Measurements from ENCODE around the gene PKIB. TPM values are rescaled to one million over a fixed set of nuclear protein-coding genes. Genes with fewer than 3 reads are reported as not detected.

PKIB gene
- total RNA-seq, 2 donors from 2014 or later: 1.0 to 1.1 TPM

DNA sequence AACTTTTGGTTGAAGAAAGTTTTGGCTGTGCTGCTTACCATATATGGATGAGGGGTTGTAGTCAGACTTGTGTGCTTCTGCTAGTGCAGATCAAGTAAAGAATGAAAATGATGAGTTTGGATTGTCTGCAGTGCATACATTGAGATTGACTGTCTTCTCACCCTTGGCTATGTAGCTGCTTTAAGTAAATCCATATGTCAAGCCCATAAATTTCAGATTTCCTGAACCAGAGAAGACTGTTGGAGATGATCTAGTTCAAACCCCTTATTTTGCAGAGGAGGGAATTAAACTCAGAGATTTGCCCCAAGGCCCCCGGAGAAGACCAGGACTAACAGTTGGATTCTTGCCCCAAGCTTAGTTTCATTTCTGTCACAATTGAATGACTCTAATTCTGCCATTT is 67.2 kb downstream of the PKIB start:
- no peaks in the 10 kb centered on the region for H3K9me3 Mint-ChIP-seq
- no peaks in the 10 kb centered on the region for H3K36me3 Mint-ChIP-seq
- DNase-seq (ENCODE audit: low spot score in 2 of 2) (no peak), ATAC-seq (no peak)
- H3K27ac Mint-ChIP-seq: no peak overlapping the region

- no peak for ATAC-seq
- no peak overlapping the region for H3K27ac Mint-ChIP-seq
These were observed 68.6 kb downstream of the PKIB start for GRCh38 chr6:122678841-122679240.

DNA sequence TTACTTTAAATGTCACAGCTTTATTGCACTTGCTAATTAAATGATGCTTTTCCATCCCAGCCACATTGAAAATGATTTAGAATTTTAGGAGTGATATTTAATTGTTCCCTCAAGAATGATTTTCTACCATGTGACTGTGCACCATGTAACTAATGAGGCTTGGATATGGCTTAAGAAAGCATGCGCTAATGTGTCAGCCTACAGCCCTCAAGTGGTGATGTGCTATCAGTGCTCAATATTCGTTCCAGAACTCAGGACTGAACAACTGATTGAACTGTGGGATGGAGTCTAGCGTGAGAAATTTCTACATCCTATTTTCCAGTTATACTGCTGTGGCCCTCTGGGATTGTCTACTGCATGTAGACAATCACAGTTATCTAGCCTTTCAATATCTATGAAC is 71.5 kb downstream of the PKIB start:
- DNase-seq (ENCODE audit: low spot score in 2 of 2) (no peak), ATAC-seq (no peak)
- H3K36me3 Mint-ChIP-seq: no peaks in the 10 kb centered on the region
- H3K27ac Mint-ChIP-seq: no peak overlapping the region
- no peaks in the 10 kb centered on the region for H3K9me3 Mint-ChIP-seq

More at GRCh38 chr6:122678841-122679240, 68.6 kb downstream of the PKIB start:
- no peak for DNase-seq (ENCODE audit: low spot score in 2 of 2)
- Mint-ChIP-seq H3K9me3 (no peaks in the 10 kb centered on the region), H3K36me3 (no peaks in the 10 kb centered on the region)

GRCh38 chr6:122683989-122684651 is 73.9 kb downstream of the PKIB start:
- no peak overlapping the region for H3K27ac Mint-ChIP-seq
- no peak for ATAC-seq

GRCh38 chr6:122692175-122692598 is 82.0 kb downstream of the PKIB start:
- Mint-ChIP-seq H3K9me3 (peaks cover 5 to 8% of the 10 kb centered on the region in 2 donors), H3K27ac (no peak overlapping the region), H3K36me3 (no peaks in the 10 kb centered on the region)
- DNase-seq (ENCODE audit: low spot score in 2 of 2) (no peak), ATAC-seq (no peak)

More at GRCh38 chr6:122683989-122684651, 73.9 kb downstream of the PKIB start:
- Mint-ChIP-seq H3K9me3 (peaks cover 0 to 2% of the 10 kb centered on the region in 2 donors), H3K36me3 (no peaks in the 10 kb centered on the region)
- DNase-seq (ENCODE audit: low spot score in 2 of 2): no peak

DNA sequence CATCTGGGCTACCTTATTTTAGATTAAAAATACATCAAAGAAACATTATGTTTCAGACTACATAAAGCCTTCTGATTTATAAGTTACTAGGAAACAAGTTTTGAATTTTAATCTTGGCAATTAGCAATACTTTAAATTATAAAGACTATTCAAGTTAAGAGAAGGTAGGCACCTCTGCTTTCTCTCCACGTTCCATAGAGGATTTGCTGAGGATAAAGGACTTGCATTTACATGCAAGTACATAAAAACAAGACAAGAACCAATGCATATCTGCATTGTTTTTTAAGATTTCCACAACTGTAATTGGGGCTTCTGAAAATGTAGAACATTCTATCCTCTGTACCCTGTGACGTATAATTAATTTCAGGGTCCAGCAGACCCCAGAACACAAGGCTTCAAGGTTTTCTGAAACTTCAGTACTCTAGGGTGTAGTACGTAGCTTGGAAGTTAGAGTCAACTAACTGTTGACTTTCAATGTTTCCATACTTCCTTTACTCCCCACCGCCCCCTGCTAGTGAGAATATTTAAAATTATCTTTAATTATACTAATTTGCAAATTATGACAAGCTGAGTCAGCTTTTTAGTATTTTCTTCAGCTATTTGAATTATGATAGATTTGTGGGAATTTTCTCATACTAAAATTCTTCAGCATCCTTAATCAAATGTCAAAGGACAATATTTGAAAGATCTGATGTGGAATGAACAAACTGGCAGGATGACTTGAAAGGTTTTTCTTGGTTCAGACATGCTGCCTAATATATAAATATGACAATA is 82.8 kb downstream of the PKIB start:
- DNase-seq (ENCODE audit: low spot score in 2 of 2) (no peak), ATAC-seq (no peak)
- H3K27ac Mint-ChIP-seq: no peak overlapping the region
- H3K36me3 Mint-ChIP-seq: no peaks in the 10 kb centered on the region
- peaks cover 5 to 10% of the 10 kb centered on the region in 2 donors for H3K9me3 Mint-ChIP-seq

GRCh38 chr6:122694075-122694474 is 83.9 kb downstream of the PKIB start:
- no peak for ATAC-seq
- H3K9me3 Mint-ChIP-seq: peaks cover 3 to 10% of the 10 kb centered on the region in 2 donors
- DNase-seq (ENCODE audit: low spot score in 2 of 2): no peak
- H3K36me3 Mint-ChIP-seq: no peaks in the 10 kb centered on the region
- no peak overlapping the region for H3K27ac Mint-ChIP-seq

DNA sequence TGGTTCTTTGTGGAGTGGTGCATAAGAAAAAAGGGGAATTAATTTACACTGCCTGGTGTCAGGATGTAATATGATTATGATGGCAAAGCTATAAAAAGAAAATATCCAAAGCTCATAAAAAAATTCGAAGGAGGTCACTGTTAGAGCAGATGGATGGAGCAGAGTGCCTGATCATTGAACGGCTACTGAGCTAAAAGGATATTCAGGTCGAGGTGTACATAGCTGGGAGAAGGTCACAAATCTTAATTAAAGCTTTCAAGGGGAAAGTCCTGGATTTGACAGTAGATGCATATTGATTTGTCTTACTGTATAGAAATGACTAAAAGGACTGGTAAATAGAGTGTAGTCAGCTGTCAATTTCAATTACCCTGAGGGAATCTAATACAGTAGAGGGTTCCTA is 84.4 kb downstream of the PKIB start:
- no peak for ATAC-seq
- no peak for DNase-seq (ENCODE audit: low spot score in 2 of 2)
- no peaks in the 10 kb centered on the region for H3K36me3 Mint-ChIP-seq
- H3K9me3 Mint-ChIP-seq: peaks cover 0 to 10% of the 10 kb centered on the region in 2 donors
- H3K27ac Mint-ChIP-seq: no peak overlapping the region

- H3K36me3 Mint-ChIP-seq: no peaks in the 10 kb centered on the region
- peaks cover 0 to 10% of the 10 kb centered on the region in 2 donors for H3K9me3 Mint-ChIP-seq
- no peak for DNase-seq (ENCODE audit: low spot score in 2 of 2)
- no peak overlapping the region for H3K27ac Mint-ChIP-seq
- no peak for ATAC-seq
These were observed 85.0 kb downstream of the PKIB start for GRCh38 chr6:122695188-122695587.

DNA sequence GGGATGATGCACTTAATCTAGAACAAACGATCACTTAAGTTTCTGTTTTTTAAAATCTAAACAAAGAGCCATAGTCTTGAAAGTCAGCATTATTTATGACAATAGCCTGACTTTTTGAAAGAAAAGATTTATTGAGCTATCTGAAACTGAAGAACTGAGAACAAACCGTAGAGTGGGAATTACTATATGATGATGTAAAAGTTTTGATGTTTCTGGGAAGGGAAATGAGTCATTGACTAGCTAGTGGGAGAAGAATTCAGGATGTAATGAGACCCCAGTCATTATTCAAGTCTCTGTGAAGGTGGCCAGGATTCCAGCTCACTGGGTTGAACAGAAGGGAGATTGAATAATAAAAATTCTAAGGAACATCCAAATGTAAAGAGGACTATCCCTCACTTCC is 85.9 kb downstream of the PKIB start:
- H3K27ac Mint-ChIP-seq: no peak overlapping the region
- H3K9me3 Mint-ChIP-seq: peaks cover 0 to 10% of the 10 kb centered on the region in 2 donors
- H3K36me3 Mint-ChIP-seq: no peaks in the 10 kb centered on the region
- DNase-seq (ENCODE audit: low spot score in 2 of 2) (no peak), ATAC-seq (no peak)

DNA sequence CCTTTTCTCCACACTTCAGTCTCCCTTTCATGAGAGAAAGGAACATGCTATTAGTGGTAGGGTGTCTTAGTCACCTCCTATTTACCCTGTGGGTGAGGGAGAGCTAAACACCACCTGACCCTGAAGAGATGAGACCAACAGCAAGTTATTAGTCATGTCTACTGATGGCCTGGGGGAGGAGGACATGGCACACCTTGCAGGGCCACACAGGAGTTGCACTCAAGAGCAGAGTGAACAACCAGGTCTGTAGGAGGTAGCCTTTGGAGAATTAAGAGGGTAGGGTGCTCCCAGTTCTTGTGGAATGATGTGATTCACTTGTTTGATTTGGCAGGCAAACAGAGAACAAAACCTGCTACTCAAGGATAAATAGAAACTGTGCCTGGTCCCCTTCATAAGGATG is 86.6 kb downstream of the PKIB start:
- no peak for DNase-seq (ENCODE audit: low spot score in 2 of 2)
- peak overlapping the region in 1 of 2 donors; percentile 55 for H3K27ac Mint-ChIP-seq
- no peak for ATAC-seq
- H3K9me3 Mint-ChIP-seq: peaks cover 0 to 5% of the 10 kb centered on the region in 2 donors
- H3K36me3 Mint-ChIP-seq: no peaks in the 10 kb centered on the region

DNA sequence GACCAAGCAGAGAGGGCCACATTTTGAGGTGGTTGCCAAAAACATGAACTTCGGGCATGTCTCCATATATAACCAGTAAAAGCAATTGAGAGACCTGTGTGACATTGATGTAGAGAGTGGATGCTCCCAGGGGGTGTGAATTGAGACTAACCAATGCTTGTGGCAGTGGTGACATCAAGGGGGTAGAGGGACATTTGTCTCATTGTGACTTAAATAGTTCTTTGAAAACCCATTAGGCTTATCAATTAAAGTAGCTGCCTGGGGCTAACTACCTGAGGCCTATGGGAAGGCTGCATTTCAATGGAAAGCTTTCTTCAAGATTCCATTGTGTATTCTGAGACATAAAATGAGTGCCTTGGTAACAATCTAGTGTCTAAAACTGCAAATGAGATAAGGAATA is 87.3 kb downstream of the PKIB start:
- Mint-ChIP-seq H3K9me3 (peaks cover 0 to 5% of the 10 kb centered on the region in 2 donors), H3K36me3 (no peaks in the 10 kb centered on the region), H3K27ac (no peak overlapping the region)
- ATAC-seq: no peak
- no peak for DNase-seq (ENCODE audit: low spot score in 2 of 2)

GRCh38 chr6:122701666-122702065 is 91.5 kb downstream of the PKIB start:
- DNase-seq (ENCODE audit: low spot score in 2 of 2): no peak
- Mint-ChIP-seq H3K36me3 (no peaks in the 10 kb centered on the region), H3K9me3 (peaks cover 0 to 5% of the 10 kb centered on the region in 2 donors), H3K27ac (no peak overlapping the region)
- ATAC-seq: no peak

DNA sequence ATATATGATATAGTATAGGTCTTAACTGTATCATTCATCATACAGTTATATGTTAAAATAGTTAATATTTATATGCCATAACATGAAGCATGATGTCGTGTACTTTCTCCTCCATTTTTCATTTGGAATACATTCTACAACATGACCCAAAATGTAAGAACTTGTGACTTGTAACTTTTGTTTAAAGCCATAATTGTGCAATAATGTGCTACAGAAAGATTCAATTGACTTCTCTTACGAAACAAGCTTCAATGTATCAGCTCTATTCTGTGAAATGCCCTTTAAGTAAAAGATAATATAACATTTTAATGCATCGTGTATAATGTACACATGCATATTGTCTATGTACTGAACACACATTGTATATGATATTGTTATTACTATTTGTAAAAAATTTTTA is 92.6 kb downstream of the PKIB start:
- ATAC-seq (no peak), DNase-seq (ENCODE audit: low spot score in 2 of 2) (no peak)
- no peaks in the 10 kb centered on the region for H3K36me3 Mint-ChIP-seq
- no peaks in the 10 kb centered on the region for H3K9me3 Mint-ChIP-seq
- H3K27ac Mint-ChIP-seq: no peak overlapping the region

- Mint-ChIP-seq H3K9me3 (no peaks in the 10 kb centered on the region), H3K27ac (no peak overlapping the region), H3K36me3 (no peaks in the 10 kb centered on the region)
- no peak for ATAC-seq
- DNase-seq (ENCODE audit: low spot score in 2 of 2): no peak
These were observed 93.9 kb downstream of the PKIB start for GRCh38 chr6:122704066-122704465.

GRCh38 chr6:122709922-122710512 is 99.8 kb downstream of the PKIB start:
- no peak overlapping the region for H3K27ac Mint-ChIP-seq
- H3K36me3 Mint-ChIP-seq: no peaks in the 10 kb centered on the region
- DNase-seq (ENCODE audit: low spot score in 2 of 2): no peak
- no peaks in the 10 kb centered on the region for H3K9me3 Mint-ChIP-seq
- ATAC-seq: no peak

DNA sequence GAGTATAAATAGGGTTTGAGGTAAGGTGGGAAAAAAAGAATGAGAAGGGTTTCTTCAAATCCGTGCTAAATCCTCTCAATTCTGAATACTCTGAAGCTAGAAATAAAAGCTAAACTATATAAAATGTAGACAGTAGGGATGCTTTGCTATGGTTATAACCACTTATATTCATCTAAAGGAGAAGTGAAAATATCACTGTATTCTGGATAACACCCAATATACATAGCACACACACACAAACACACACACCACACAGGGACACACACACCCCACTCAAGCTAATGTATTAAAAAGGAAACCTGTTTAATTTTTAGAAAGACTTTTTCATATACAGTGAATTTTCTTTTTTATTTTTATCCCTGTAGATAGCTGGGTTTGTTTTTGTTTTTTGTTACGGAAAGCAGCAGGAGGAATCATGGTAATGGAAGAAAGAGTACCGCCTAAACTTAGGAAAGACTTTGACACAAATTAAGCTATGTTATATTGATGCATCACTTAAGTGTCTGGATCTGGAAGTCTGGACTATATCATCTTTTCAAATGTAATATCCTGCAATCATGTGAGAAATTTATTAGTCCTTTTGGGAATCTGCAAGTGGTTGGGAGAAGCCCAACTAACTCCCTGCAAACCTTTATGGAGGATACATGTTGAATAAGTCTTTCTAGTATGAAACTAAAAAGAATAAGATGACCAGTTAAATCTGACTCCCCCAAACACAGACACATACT is 100.9 kb downstream of the PKIB start:
- ATAC-seq: no peak
- no peak for DNase-seq (ENCODE audit: low spot score in 2 of 2)
- Mint-ChIP-seq H3K27ac (no peak overlapping the region), H3K9me3 (no peaks in the 10 kb centered on the region), H3K36me3 (no peaks in the 10 kb centered on the region)
